HG03060 (cell line): Measurements from ENCODE around the gene SMCO4.
"Not testable (repeated sequence)": the region's sequence is repeated elsewhere in the genome, so short reads cannot be mapped to it uniquely, and the experiment has no call there.

Experiments
- ATAC-seq: cut with Tn5 transposase; IDR thresholded peaks from one replicate; pipeline ENCODE4 v1.9.1; 2021; ENCODE audit warnings: low read depth, moderate number of reproducible peaks; ENCODE audit not compliant: unreplicated experiment

The SMCO4 gene, protein sequence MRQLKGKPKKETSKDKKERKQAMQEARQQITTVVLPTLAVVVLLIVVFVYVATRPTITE

DNA sequence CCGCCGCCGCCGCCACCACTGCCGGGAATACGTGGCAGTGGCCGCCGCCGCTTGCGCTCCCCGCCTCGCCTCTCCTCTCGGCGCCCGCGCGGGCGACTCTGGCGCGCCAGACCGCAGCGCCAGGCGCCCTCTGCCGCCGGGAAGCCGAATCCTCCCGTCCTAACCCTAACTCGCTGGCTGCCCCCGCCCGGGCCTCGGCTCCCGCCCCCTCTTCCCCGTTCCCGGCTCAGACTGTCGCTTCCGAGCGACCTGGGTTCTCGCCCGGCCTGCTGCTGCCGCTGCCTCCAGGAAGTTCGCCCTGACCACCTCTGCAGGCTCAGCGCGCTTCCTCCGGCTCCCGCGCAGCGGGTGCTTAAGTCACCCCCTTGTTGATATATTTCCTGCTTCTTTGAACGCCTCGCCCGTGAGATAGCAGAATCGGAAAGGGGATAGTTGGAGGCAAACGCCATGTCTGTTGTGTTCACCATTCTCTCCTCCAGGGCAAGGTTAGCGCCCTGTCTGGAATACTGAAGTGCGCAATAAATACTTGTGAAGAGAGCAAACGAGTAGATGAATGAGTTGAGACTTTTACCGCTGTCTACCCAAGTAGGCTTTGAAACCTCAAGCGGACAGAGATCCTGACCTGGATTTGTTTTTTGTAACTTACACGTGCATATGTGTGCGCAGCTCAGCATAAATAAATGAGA is at the start of gene SMCO4:
Gene SMCO4 (minus strand): TSS at position 100 of the 686 bp plus-strand sequence. CDS start 64,202 bp downstream, outside the sequence.
- peak; percentile 46 for ATAC-seq

DNA sequence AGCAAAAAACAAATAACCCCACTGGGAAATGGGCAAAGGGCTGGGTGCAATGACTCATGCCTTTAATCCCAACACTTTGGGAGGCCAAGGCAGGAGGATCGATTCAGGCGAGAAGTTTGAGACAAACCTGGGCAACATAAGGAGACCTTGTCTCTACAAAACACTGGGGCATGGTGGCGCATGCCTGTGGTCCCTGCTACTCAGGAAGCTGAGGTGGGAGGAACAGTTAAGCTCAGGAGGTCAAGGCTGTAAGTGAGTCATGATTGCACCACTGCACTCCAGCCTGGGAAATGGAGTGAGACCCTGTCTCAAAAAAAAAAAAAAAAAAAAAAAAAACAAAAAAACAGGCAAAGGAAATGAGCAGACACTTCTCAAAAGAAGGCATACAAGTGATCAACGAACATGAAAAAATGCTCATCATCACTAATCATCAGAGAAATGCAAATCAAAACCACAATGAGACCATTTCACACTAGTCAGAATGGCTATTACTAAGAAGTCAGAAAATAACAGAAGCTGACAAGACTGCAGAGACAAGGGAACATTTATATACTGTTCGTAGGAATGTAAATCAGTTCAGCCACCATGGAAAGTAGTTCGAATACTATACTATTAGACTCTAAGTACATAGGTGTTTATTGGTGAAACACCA is 48.2 kb upstream of the SMCO4 start:
- peak; percentile 86 for ATAC-seq

DNA sequence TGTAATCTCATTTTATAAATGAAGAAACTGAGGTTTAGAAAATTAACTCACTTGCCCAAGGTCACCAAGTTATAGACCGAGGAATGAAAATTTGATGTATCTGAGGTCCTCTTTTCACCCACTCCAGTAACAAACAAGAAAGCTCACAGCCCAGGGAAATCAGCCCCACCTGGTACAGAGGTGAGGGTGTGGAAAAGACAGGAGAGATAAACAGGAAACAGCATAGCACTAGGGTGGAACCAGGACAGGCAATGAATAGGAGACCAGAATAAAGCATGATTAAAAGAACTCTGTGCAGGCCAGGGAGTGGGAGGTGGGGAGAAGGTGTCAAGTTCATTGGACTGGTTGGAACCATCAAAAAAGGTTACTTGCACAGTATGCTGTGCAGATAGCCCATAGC is 46.2 kb upstream of the SMCO4 start:
- ATAC-seq, result no peak

DNA sequence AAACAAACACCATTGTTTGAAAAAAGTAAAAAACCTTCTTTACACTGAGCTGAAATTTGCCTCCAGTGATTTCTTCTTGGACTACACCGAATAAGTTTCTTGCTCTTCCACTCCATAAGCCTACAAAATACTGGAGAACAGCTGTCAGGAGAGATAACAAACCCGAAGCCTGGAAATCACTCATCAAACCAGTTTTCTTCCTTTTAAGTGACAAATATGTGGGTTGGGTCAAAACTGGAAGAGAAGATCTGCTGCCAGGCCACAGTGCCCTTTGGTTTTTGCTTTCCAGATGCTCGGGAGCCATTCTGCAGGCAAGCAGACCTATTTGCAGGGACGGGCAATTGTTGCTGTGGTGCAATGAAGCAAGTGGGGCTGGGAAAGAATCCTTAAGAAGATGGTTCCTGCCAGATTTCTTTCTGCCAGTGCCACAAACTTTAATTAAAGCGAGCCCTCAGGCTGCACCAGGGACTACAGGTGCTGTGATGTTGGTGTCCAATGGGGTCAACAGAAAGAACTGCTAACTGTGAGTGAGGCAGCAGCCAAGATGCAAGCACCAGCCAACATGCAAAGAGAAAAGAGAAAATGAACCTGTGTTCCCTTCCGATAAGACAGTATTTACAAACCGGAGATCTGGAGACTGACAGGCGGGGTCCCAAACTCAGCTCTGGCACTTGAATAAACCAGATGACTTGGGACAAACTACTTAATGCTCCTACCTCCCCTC is 44.8 kb upstream of the SMCO4 start:
- no peak for ATAC-seq

DNA sequence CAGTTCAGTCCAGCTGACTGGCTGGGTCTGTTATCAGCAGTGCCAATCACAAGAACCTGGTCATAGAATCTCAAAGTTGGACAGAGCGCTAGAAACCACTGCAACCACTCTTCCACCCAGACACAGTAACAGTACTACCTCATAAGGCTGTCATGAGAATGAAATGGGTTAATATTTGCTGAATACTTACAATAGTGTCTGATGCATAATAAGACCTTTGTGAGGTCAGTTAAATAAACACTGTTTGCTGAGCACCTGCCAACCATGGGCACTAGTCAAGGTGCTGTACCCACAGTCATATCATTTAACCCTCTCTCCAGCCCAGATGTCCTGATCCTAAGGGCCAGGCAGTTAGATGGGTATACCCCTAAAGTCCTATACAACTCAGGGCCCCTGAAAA is 44.2 kb upstream of the SMCO4 start:
- not testable (repeated sequence) for ATAC-seq

DNA sequence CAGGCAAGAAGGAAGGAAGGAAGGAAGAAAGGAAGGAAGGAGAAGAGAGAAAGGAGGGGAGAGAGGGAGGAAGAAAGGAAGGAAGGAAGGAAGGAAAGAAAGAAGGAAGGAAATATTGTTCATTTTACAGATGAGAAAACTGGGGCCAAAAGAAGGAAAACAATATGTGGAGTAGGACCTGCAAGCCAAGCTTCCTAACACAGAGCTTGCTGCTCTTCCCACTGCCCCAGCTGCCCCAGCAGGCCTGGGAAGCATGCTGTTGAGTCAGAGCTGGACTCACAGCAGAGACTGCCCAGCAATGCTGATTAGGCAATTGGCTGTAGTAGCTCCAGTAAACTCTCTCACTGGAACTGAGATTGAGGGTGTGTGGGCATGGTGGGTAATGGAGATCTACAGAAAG is 42.6 kb upstream of the SMCO4 start:
- no peak for ATAC-seq

DNA sequence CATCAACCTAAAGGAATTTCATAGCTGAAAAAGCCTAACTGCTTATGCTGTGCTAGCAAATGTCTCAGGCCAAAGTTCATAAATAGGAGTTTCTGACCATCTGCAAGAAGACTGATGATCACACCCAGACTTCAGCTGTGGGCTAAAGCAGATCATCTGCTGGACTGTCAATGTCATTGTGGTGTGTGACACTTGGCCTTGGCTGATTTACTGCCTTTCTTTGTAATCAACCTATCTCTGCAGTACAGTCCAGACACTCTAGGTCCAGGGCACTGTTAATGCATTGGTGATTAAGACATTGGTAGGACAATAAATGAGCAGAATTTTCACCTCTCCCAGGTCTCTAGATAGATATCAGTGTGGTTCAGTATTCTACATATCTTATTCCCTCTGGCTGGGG is 40.3 kb upstream of the SMCO4 start:
- no peak for ATAC-seq

DNA sequence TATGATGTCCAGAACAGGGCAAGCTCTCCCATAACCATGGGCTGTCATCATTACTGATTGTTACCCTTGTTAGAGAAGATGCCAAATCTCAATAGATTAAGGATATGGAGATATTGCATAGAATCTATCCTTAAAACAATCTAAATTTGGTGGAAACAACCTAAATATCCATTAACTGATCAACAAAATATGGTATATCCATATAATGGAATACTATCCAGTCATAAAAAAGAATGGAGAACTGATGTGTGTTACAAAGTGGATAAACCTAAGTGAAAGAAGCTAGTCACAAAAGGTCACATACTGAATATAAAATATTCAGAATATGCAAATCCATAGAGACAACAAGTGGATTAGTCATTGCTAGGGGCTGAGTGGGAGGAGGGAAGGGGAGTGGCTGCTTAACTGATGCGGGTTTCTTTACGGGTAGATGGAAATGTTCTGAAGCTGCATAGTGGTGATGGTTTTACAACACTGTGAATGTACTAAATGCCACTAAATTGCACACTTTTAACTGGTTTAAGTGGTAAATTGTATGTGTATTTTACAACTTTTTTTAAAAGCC is 36.1 kb upstream of the SMCO4 start:
- ATAC-seq, result no peak

DNA sequence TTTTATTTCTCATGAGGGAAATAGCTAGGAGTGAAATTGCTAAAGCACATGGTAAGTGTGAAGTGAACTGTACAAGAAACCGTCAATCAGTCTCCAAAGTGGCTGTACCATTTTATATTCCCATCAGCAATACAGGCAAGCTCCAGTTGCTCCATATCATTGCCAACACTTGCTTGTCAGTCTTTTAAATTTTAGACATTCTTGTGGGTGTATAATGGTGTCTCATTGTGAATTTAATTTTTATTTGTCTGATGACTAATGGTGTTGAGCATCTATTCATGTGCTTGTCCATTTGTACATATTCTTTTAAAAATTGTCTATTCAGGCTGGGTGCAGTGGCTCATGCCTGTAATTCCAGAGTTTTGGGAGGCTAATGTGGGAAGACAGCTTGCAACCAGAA is 34.1 kb upstream of the SMCO4 start:
- no peak for ATAC-seq

DNA sequence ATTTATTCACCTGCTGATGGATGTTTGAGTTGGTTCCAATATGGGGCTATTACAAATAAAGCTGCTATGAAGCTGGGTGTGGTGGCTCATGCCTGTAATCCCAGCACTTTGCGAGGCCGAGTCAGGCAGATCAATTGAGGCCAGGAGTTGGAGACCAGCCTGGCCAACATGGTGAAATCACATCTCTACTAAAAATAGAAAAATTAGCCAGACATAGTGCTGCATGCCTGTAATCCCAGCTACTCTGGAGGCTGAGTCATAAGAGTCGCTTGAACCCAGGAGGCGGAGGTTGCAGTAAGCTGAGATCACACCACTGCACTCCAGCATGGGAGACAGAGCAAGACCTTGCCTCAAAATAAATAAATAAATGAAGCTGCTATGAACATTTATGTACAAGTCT is 33.7 kb upstream of the SMCO4 start:
- ATAC-seq, result not testable (repeated sequence)

DNA sequence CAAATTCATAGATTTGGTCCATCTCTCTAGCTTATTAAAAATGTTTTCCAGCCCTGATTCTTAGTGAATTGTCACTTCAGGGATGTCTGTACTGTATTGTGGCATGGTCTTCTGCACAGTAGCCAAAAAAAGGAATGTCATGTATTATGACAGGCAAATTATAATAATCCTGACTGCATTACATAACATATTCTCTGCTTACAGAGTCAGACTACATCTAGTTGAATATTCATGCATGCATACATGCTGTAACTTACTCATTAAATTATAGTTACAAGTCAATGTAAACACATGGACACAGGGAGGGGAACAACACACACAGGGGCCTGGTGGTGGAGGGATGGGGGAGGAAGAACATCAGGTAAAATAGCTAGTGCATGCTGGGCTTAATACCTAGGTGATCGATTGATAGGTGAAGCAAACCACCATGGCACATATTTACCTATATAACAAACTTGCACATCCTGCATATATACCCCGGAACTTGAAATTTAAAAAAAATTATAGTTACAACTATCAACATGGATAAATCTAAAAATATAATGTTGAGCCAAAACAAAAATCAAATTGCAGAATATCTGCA is 31.5 kb upstream of the SMCO4 start:
- no peak for ATAC-seq

DNA sequence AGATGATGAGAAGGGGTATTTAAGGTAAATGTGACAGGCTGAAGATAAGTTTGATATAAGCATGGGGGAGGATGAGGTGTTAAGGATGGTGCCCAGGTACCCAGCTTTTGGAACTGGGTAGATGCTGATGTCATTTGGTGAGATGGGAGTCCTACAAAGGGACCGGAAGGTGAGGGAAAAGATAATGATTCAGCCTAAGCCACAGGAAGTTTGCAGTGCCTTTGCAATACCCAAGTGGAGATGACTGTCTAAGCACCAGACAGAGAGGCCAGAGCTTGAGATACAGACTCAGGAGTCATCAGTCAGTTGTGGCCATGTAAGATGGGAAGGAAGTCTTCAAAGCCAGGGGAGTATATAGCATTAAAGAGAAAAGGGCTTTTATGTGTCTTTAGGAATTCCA is 30.0 kb upstream of the SMCO4 start:
- no peak for ATAC-seq

DNA sequence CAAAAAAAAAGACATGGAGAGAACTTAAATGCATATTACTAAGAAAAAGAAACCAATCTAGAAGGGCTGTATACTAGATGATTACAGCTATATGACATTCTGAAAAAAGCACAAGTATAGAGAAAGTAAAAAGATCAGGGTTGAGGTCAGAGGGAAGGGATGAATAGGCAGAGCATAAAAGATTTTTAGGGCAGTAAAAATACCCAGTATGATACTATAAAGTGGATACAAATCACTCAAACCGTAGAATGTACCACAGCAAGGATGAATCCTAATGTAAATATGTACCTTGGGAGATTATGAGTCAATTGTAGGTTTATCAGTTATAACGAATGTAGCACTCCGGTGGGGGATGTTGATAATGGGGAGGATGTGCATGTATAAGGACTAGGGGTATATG is 29.4 kb upstream of the SMCO4 start:
- no peak for ATAC-seq

DNA sequence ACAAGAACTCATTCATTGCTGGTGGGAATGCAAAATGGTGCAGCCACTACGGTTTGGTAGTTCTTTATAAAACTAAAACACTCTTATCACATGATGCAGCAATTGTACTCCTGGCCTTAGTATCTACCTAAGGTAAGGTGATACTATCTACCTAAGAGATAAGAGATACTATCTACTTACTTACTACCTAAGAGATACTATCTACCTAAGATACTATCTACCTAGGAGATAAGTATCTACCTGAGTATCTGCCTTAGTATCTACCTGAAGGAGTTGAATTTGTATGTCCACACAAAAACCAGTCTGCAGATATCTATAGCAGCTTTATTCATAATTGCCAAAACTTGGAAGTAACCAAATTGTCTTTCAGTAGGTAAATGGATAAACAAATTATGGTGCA is 29.0 kb upstream of the SMCO4 start:
- no peak for ATAC-seq

DNA sequence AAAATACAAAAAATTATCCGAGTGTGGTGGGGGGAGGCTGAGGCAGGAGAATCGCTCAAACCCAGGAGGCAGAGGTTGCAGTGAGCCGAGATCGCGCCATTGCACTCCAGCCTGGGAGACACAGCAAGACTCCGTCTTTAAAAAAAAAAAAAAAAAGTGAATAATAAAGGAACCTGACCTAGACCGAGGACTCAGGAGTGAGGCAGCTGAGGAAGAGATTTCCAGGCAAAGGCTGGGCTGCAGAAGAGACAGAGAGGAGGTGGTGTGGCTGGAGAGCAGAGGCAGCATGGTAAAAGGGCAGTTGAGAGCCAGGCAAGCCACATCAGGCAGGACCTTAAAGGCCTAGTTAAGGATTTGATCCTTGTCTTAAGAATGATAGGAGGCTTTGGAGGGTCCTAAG is 28.4 kb upstream of the SMCO4 start:
- ATAC-seq, result no peak

DNA sequence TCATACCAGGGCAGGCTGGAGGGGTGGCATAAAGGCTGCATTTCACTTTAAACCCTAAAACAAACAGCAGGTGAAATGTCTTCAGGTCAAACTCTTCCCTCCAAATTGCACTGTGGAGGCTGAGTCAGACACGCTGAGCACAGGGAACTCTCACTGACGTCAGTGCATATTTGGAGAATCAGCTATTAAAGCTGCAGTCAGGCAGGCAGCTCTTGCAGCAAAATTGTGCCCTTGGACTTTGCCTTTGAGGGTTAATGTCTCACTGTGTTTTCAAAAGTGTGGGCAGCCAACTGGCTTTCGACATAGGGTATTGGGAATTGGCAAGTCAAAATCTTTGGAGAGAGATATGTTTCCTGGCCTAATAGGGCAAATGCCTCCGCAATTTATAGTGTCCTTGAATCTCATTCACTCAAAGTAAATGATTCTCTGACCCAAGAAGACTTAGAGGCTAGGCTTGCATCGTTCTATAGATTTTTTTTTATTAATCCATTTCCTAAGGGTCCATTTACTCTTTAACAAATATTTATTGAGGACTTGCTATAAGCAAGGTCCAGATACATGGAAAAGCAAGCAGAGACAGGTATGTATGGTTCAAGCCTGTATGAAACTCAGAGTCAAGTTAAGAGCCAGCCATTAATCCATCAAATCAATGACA is 27.7 kb upstream of the SMCO4 start:
- ATAC-seq, result no peak

DNA sequence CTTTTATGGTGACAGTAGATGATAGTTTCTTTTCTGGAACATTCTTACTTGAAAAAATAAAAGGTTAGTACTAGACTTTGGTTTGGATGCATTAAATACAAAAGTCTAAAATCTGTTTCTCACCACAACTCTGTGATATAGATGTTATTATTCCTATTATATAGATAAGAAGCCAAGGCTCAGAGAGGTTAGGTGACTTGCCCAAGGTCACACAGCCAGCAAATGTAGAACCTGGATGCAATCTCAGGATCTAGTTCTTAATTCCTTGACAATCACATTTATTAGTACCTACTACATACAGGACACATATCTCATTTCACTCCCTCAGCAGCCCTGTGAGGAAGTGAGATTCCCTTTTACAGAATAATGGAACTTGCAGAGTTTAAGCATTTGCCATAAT is 26.3 kb upstream of the SMCO4 start:
- ATAC-seq, result no peak

DNA sequence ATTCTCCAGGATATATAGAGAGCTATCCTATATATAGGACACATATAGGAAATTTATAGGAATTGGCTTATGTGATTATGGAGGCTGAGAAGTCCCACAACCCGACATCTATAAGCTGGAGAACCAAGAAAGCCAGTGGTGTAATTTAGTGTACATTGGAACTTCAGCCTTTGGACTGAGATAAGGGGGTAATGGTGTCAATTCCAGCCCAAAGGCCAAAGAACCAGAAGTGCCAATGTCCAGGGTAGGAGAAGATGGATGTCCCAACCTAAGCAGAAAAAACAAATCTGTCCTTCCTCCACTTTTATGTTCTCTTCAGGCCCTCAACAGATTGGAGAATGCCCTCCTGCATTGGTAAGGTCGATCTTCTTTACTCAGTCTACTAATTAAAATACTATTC is 25.5 kb upstream of the SMCO4 start:
- no peak for ATAC-seq

DNA sequence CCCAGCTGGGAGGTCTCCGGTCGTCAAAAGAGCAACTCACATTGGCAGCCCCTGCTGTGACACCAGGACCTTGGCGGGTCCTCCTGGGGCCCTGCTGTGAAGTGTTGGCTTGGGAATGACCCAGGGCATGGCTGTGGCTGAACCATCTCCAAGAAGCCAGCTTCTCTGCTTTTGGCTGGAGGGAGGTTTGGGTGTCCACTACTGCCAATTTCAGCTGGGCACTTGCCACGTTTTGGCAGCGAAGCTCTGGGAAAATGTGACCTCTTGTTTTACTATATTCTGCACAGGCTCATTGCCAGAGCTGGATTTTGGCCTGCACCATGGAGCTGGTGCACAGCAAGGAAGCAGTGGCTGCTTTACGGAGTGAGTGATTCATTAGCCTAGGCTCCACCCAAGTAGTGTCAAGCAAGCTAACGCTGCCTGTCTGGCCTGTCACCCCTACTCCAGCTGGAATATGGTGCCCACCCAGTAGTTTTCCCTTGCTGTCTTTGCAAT is 24.3 kb upstream of the SMCO4 start:
- ATAC-seq, result no peak

DNA sequence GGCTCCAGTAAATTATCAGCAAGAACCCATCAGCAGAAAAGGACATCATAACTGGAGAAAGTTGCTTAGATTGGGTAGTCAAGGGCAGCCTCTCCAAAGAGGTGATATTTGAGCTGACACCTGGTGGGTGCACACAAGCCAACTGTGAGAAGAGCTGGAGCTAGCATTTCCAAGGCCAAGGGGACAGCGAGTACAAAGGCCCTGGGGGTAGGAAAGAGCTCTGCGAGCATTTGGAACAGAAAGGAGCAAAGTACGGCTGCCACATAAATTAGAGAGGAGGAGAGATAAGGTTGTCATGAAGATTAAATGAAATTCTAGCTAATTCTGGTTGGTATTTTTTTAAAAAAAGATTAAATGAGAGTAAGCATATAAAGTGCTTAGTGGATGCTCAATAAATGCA is 21.7 kb upstream of the SMCO4 start:
- ATAC-seq, result no peak
